OCI-LY1 (cell line): ENCODE measurements around the gene NAALADL1.

ENCODE experiments used
- H2AFZ ChIP-seq: fragments of 200-600 bp; sonication (generic), shearing (Covaris generic); 2 replicates; pipeline ENCODE4 v1.6.0; 2014; ENCODE audit warnings: antibody characterized with exemption, mild to moderate bottlenecking, low read length
- H3F3A ChIP-seq: fragments of 200-600 bp; sonication (generic), shearing (Covaris generic); 2 replicates; pipeline ENCODE4 v1.6.0; 2014; ENCODE audit warnings: mild to moderate bottlenecking, antibody characterized with exemption, low read length, moderate library complexity; ENCODE audit not compliant: insufficient read depth
- H3K27ac ChIP-seq: fragments of 200-600 bp; sonication (generic); 2 replicates; pipeline ENCODE4 v1.5.1; 2014; ENCODE audit warnings: low read length, mixed run types, mild to moderate bottlenecking, low read depth; ENCODE audit not compliant: poor library complexity, severe bottlenecking
- H3K27me3 ChIP-seq: fragments of 200-600 bp; sonication (generic); 2 replicates; pipeline ENCODE4 v1.6.0; 2014; ENCODE audit warnings: antibody characterized with exemption, mild to moderate bottlenecking, low read length, moderate library complexity; ENCODE audit not compliant: insufficient read depth
- H3K36me3 ChIP-seq: fragments of 200-600 bp; sonication (generic); 2 replicates; pipeline ENCODE4 v1.6.1; 2014; ENCODE audit warnings: mild to moderate bottlenecking, antibody characterized with exemption, low read length, moderate library complexity, mixed read lengths; ENCODE audit not compliant: insufficient read depth
- H3K4me1 ChIP-seq: fragments of 200-600 bp; sonication (generic); 2 replicates; pipeline ENCODE4 v1.5.1; 2014; ENCODE audit warnings: mild to moderate bottlenecking, low read length, moderate library complexity; ENCODE audit not compliant: insufficient read depth, severe bottlenecking
- H3K4me2 ChIP-seq: fragments of 200-600 bp; sonication (generic), shearing (Covaris generic); 2 replicates; pipeline ENCODE4 v1.6.1; 2014; ENCODE audit warnings: low read length
- H3K4me3 ChIP-seq: fragments of 200-600 bp; sonication (generic); 2 replicates; pipeline ENCODE4 v1.5.1; 2014; ENCODE audit warnings: low read length, low read depth, mild to moderate bottlenecking, mixed read lengths; ENCODE audit not compliant: poor library complexity, severe bottlenecking
- H3K79me2 ChIP-seq: fragments of 200-600 bp; shearing (Covaris generic); 2 replicates; pipeline ENCODE4 v1.6.1; 2016; ENCODE audit warnings: mixed run types, low read length, mixed read lengths; ENCODE audit not compliant: insufficient read depth
- H3K9ac ChIP-seq: fragments of 200-600 bp; sonication (generic), shearing (Covaris generic); 2 replicates; pipeline ENCODE4 v1.6.1; 2014; ENCODE audit warnings: mild to moderate bottlenecking, low read length, mixed read lengths
- H3K9me2 ChIP-seq: fragments of 200-600 bp; sonication (generic), shearing (Covaris generic); 2 replicates; pipeline ENCODE4 v1.6.1; 2014; ENCODE audit warnings: low read depth, mild to moderate bottlenecking, low read length, mixed read lengths
- H3K9me3 ChIP-seq: fragments of 200-600 bp; shearing (Covaris generic); 2 replicates; pipeline ENCODE4 v1.6.1; 2014; ENCODE audit warnings: low read length, mixed read lengths
- H4K20me1 ChIP-seq: fragments of 200-600 bp; sonication (generic), shearing (Covaris generic); 2 replicates; pipeline ENCODE4 v1.6.0; 2016; ENCODE audit warnings: mild to moderate bottlenecking, low read length; ENCODE audit not compliant: insufficient read depth
- EZH2 ChIP-seq: fragments of 200-600 bp; sonication (generic), shearing (Covaris generic); IDR thresholded peaks from 2 replicates; pipeline ENCODE4 v1.8.0; 2017; ENCODE audit warnings: borderline replicate concordance, mixed run types, mild to moderate bottlenecking, antibody characterized with exemption, low read length, moderate library complexity, mixed read lengths
- TF ChIP-seq, protein P1 (sequence below): fragments of 200-600 bp; sonication (generic), shearing (Covaris generic); IDR thresholded peaks from 2 replicates; pipeline ENCODE4 v1.5.1; 2017; ENCODE audit warnings: mild to moderate bottlenecking, antibody characterized with exemption, low read length, moderate library complexity, mixed read lengths

Gene NAALADL1

DNA sequence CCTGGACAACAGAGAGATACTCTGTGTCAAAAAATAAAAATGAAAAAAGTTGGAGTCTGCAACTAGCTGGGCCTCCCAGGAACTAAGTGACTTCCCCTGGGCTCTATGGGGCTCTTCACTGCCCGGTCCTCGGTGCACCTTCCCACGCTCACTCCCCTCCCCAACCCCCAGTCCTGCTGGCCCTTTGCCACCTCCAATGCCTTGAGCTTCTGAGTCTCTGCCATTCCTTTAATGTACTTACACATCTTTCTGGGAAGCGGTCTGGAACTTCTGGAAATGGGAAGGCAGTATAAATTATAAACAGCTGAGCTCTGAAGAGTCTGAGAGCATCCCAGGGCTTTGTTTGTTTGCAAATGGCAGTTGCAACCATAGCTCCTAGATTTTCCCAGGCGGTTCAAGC is 55.6 kb downstream of the NAALADL1 start:
- Histone ChIP-seq H2AFZ (no peak overlapping the region), H3K27me3 (no peaks in the 10 kb centered on the region), H3K4me1 (no peaks in the 10 kb centered on the region), H4K20me1 (no peaks in the 10 kb centered on the region), H3K4me2 (no peak overlapping the region), H3F3A (no peaks in the 10 kb centered on the region), H3K9me3 (no peaks in the 10 kb centered on the region), H3K9me2 (no peaks in the 10 kb centered on the region), H3K4me3 (no peak overlapping the region), H3K36me3 (no peaks in the 10 kb centered on the region), H3K9ac (no peak overlapping the region), H3K79me2 (no peaks in the 10 kb centered on the region), H3K27ac (no peak overlapping the region)
- TF ChIP-seq, protein P1, sequence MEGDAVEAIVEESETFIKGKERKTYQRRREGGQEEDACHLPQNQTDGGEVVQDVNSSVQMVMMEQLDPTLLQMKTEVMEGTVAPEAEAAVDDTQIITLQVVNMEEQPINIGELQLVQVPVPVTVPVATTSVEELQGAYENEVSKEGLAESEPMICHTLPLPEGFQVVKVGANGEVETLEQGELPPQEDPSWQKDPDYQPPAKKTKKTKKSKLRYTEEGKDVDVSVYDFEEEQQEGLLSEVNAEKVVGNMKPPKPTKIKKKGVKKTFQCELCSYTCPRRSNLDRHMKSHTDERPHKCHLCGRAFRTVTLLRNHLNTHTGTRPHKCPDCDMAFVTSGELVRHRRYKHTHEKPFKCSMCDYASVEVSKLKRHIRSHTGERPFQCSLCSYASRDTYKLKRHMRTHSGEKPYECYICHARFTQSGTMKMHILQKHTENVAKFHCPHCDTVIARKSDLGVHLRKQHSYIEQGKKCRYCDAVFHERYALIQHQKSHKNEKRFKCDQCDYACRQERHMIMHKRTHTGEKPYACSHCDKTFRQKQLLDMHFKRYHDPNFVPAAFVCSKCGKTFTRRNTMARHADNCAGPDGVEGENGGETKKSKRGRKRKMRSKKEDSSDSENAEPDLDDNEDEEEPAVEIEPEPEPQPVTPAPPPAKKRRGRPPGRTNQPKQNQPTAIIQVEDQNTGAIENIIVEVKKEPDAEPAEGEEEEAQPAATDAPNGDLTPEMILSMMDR = no peak
- no peak for TF ChIP-seq EZH2

DNA sequence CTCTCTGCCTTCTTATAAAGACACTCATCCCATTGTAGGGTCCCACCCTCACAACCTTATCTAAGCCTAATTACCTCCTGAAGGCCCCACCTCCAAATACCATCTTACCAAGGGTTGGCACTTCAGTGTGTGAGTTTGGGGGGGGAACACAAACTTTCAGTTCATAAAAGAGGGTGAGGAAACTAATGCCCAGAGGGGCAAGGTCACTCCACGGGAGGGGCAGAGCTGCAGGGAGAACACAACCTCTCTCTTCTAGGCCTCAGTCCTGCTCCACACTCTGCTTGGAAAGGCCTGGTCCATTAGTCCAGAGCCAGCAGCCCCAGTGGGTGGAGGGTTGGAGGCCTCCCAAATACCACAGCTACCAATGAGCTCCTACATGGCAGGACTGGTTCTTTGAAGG is 58.9 kb downstream of the NAALADL1 start:
- Histone ChIP-seq H3K4me1 (no peaks in the 10 kb centered on the region), H3K4me2 (no peak overlapping the region), H2AFZ (no peak overlapping the region), H3K36me3 (no peaks in the 10 kb centered on the region), H3K9ac (no peak overlapping the region), H3K9me3 (no peaks in the 10 kb centered on the region), H3K27me3 (no peaks in the 10 kb centered on the region), H3F3A (no peaks in the 10 kb centered on the region), H3K4me3 (no peak overlapping the region), H3K27ac (no peak overlapping the region), H4K20me1 (no peaks in the 10 kb centered on the region), H3K9me2 (no peaks in the 10 kb centered on the region), H3K79me2 (no peaks in the 10 kb centered on the region)
- TF ChIP-seq, protein P1 = no peak
- no peak for TF ChIP-seq EZH2

DNA sequence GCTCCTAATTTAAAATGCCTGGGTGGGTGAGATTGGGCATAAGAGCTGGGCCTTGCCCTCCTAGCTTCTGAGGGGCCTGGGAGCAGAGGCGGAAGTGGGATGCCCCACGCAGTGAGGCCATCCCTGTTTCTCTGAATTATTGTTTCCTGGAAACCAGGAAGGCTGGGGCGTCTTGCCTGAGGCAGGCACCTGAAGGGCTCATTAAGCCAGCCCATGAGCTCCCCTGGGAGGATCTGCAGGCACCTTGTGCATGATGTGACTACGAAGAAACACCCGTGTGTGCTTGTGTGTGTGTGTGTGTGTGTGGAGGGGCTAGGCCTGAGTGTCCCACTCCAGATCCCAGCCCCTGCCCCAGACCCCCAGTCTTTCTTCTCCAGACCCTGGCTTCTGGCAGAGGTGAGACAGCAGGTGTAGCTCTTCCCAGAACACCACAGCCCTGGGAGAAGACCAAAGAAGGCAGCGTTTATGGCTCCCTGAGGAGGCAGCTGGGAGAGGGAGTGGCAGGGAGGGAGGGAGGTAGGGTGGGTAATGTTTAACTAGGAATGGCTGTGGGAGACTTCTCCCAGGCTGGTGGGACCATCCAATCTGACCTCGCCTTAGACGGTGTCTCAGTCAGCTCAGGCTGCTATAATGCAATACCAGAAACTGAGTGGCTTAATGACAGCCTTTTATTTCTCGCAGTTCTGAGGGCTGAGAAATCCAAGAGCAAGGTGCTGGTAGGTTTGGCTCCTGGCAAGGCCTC is 59.5 kb downstream of the NAALADL1 start:
- TF ChIP-seq, protein P1 = no peak
- no peak for TF ChIP-seq EZH2
- no peak overlapping the region for H3K4me3 ChIP-seq
- no peak overlapping the region for H3K27ac ChIP-seq
- H3F3A ChIP-seq = no peaks in the 10 kb centered on the region
- no peaks in the 10 kb centered on the region for H3K79me2 ChIP-seq
- H3K9ac ChIP-seq = no peak overlapping the region
- no peaks in the 10 kb centered on the region for H3K27me3 ChIP-seq
- no peaks in the 10 kb centered on the region for H4K20me1 ChIP-seq
- no peaks in the 10 kb centered on the region for H3K9me2 ChIP-seq
- H3K4me2 ChIP-seq = no peak overlapping the region
- H3K36me3 ChIP-seq = no peaks in the 10 kb centered on the region
- no peaks in the 10 kb centered on the region for H3K9me3 ChIP-seq
- H3K4me1 ChIP-seq = no peaks in the 10 kb centered on the region
- no peak overlapping the region for H2AFZ ChIP-seq
